ENCODE measurements around the gene APLP2.

The APLP2 gene

GRCh38 chr11:130124096-130124495 is 54.4 kb downstream of the APLP2 start:
- H3K36me3 ChIP-seq (ENCODE audit: low read length) = peaks cover 15% of the 10 kb centered on the region; the same call in 1 of the 2 replicates
- H3F3A ChIP-seq (ENCODE audit: insufficient read depth) = peaks cover 11% of the 10 kb centered on the region; the same call in 1 of the 2 replicates
- H3K9me2 ChIP-seq (replicated peaks; ENCODE audit: insufficient read depth, low read length) = no peaks in the 10 kb centered on the region
- peaks cover 29% of the 10 kb centered on the region for H3K79me2 ChIP-seq (ENCODE audit: insufficient read depth, low read length)
- H3K27me3 ChIP-seq (ENCODE audit: low read length) = no peaks in the 10 kb centered on the region
- no peaks in the 10 kb centered on the region for H3K9me3 ChIP-seq (ENCODE audit: insufficient read depth, low read length)
- no peak overlapping the region for H3K9ac ChIP-seq (ENCODE audit: low read length)
- H3K4me2 ChIP-seq (ENCODE audit: low read depth, low read length, poor library complexity, severe bottlenecking) = no peak overlapping the region
- no peak for TF ChIP-seq EZH2phosphoT487 (conservative IDR thresholded peaks at IDR 0.05; ENCODE audit: low read length)
- TF ChIP-seq CTCF (IDR thresholded peaks at IDR 0.05; ENCODE audit: insufficient read depth, low read length, poor library complexity, severe bottlenecking) = no peak
- no peak overlapping the region for H3K4me3 ChIP-seq (ENCODE audit: insufficient read depth, low read length, poor library complexity, severe bottlenecking)
- no peaks in the 10 kb centered on the region for H4K20me1 ChIP-seq (ENCODE audit: low read depth, low read length)
- H3K27ac ChIP-seq (ENCODE audit: low read depth, low read length) = no peak overlapping the region
- no peak overlapping the region for H2AFZ ChIP-seq (ENCODE audit: low read depth, low read length, severe bottlenecking)

- Histone ChIP-seq H3F3A (ENCODE audit: insufficient read depth) (peaks cover 9% of the 10 kb centered on the region; the same call in 1 of the 2 replicates), H3K36me3 (ENCODE audit: low read length) (peaks cover 17% of the 10 kb centered on the region; the same call in 1 of the 2 replicates), H2AFZ (ENCODE audit: low read depth, low read length, severe bottlenecking) (no peak overlapping the region), H3K9me3 (ENCODE audit: insufficient read depth, low read length) (no peaks in the 10 kb centered on the region), H3K9ac (ENCODE audit: low read length) (no peak overlapping the region), H3K27ac (ENCODE audit: low read depth, low read length) (no peak overlapping the region), H3K27me3 (ENCODE audit: low read length) (no peaks in the 10 kb centered on the region), H3K4me2 (ENCODE audit: low read depth, low read length, poor library complexity, severe bottlenecking) (no peak overlapping the region), H3K79me2 (ENCODE audit: insufficient read depth, low read length) (peaks cover 15% of the 10 kb centered on the region), H4K20me1 (ENCODE audit: low read depth, low read length) (no peaks in the 10 kb centered on the region), H3K4me3 (ENCODE audit: insufficient read depth, low read length, poor library complexity, severe bottlenecking) (no peak overlapping the region), H3K9me2 (replicated peaks; ENCODE audit: insufficient read depth, low read length) (no peaks in the 10 kb centered on the region)
- no peak for TF ChIP-seq CTCF (IDR thresholded peaks at IDR 0.05; ENCODE audit: insufficient read depth, low read length, poor library complexity, severe bottlenecking)
- no peak for TF ChIP-seq EZH2phosphoT487 (conservative IDR thresholded peaks at IDR 0.05; ENCODE audit: low read length)
Observed at GRCh38 chr11:130125638-130126037, 55.9 kb downstream of the APLP2 start.

GRCh38 chr11:130126516-130126915 is 56.8 kb downstream of the APLP2 start:
- Histone ChIP-seq H3K9me3 (ENCODE audit: insufficient read depth, low read length) (no peaks in the 10 kb centered on the region), H3K79me2 (ENCODE audit: insufficient read depth, low read length) (peaks cover 8% of the 10 kb centered on the region), H3K27ac (ENCODE audit: low read depth, low read length) (no peak overlapping the region), H4K20me1 (ENCODE audit: low read depth, low read length) (no peaks in the 10 kb centered on the region), H3K9me2 (replicated peaks; ENCODE audit: insufficient read depth, low read length) (no peaks in the 10 kb centered on the region), H3K4me3 (ENCODE audit: insufficient read depth, low read length, poor library complexity, severe bottlenecking) (no peak overlapping the region), H3K9ac (ENCODE audit: low read length) (no peak overlapping the region), H3K27me3 (ENCODE audit: low read length) (no peaks in the 10 kb centered on the region), H3F3A (ENCODE audit: insufficient read depth) (peaks cover 12% of the 10 kb centered on the region; the same call in 1 of the 2 replicates), H3K4me2 (ENCODE audit: low read depth, low read length, poor library complexity, severe bottlenecking) (no peak overlapping the region), H3K36me3 (ENCODE audit: low read length) (peaks cover 17% of the 10 kb centered on the region; the same call in 1 of the 2 replicates), H2AFZ (ENCODE audit: low read depth, low read length, severe bottlenecking) (no peak overlapping the region)
- TF ChIP-seq EZH2phosphoT487 (conservative IDR thresholded peaks at IDR 0.05; ENCODE audit: low read length) (no peak), CTCF (IDR thresholded peaks at IDR 0.05; ENCODE audit: insufficient read depth, low read length, poor library complexity, severe bottlenecking) (no peak)
